SW480 (cell line): ENCODE measurements around the gene UBE4B.
"Not testable (repeated sequence)": the region's sequence is repeated elsewhere in the genome, so short reads cannot be mapped to it uniquely, and the experiment has no call there.

ENCODE experiments used
- DNase-seq: peaks from one replicate; pipeline ENCODE4 v3.0.0-alpha.2; 2016; ENCODE audit warnings: low spot score

Gene UBE4B

GRCh38 chr1:10073371-10073770, 40.6 kb downstream of the UBE4B start:
- not testable (repeated sequence) for DNase-seq

GRCh38 chr1:10074059-10074851, 41.5 kb downstream of the UBE4B start:
- peak; percentile 75 for DNase-seq

- DNase-seq = no peak
Observed at GRCh38 chr1:10074852-10075730, 42.3 kb downstream of the UBE4B start.

GRCh38 chr1:10075732-10076131, 43.0 kb downstream of the UBE4B start:
- no peak for DNase-seq

- no peak for DNase-seq
Observed at GRCh38 chr1:10078494-10078893, 45.7 kb downstream of the UBE4B start.

- no peak for DNase-seq
Observed at GRCh38 chr1:10080523-10080922, 47.8 kb downstream of the UBE4B start.

- DNase-seq = no peak
Observed at GRCh38 chr1:10082785-10083479, 50.2 kb downstream of the UBE4B start.

- no peak for DNase-seq
Observed at GRCh38 chr1:10084045-10084444, 51.3 kb downstream of the UBE4B start.

GRCh38 chr1:10085076-10085475, 52.3 kb downstream of the UBE4B start:
- no peak for DNase-seq

- DNase-seq = no peak
Observed at GRCh38 chr1:10087210-10087609, 54.5 kb downstream of the UBE4B start.

- DNase-seq = no peak
Observed at GRCh38 chr1:10101929-10102328, 69.2 kb downstream of the UBE4B start.

GRCh38 chr1:10103193-10103592, 70.4 kb downstream of the UBE4B start:
- no peak for DNase-seq

- DNase-seq = no peak
Observed at GRCh38 chr1:10104834-10105233, 72.1 kb downstream of the UBE4B start.

GRCh38 chr1:10105484-10105883, 72.7 kb downstream of the UBE4B start:
- DNase-seq = no peak

- DNase-seq = no peak
Observed at GRCh38 chr1:10106241-10106640, 73.5 kb downstream of the UBE4B start.

GRCh38 chr1:10106756-10107475, 74.2 kb downstream of the UBE4B start:
- no peak for DNase-seq

GRCh38 chr1:10107476-10107847, 74.7 kb downstream of the UBE4B start:
- not testable (repeated sequence) for DNase-seq

GRCh38 chr1:10108134-10108663, 75.4 kb downstream of the UBE4B start:
- DNase-seq = peak; percentile 76

GRCh38 chr1:10108948-10109708, 76.4 kb downstream of the UBE4B start:
- DNase-seq = no peak

GRCh38 chr1:10113501-10113900, 80.7 kb downstream of the UBE4B start:
- DNase-seq = no peak

- no peak for DNase-seq
Observed at GRCh38 chr1:10114746-10115145, 82.0 kb downstream of the UBE4B start.
